PC-9 (cell line): ENCODE results near the gene CRAMP1.

ENCODE experiments used
- CTCF ChIP-seq: fragments of 200-600 bp; sonication (generic); conservative IDR thresholded peaks from 2 replicates; pipeline ENCODE4 v1.6.1; 2017; ENCODE audit warnings: mixed run types, antibody characterized with exemption, mild to moderate bottlenecking, moderate library complexity
- EZH2 ChIP-seq: fragments of 200-600 bp; sonication (generic); IDR thresholded peaks from 2 replicates; pipeline ENCODE4 v1.8.0; 2017; ENCODE audit warnings: antibody characterized with exemption, low read depth

GRCh38 chr16:1579214-1579613 is 32.9 kb upstream of the CRAMP1 start:
- TF ChIP-seq CTCF (no peak), EZH2 (no peak)
